Activated CD4-positive, alpha-beta T cell treated with anti-CD3 and anti-CD28 coated beads, Interleukin-10, Interleukin-2, amounts not matched to agents 100 ng/mL and 50 ng/mL, durations not matched to agents 16 hours and 8 hours (primary cell): ENCODE measurements around the gene SPDYE4.

Experiments
- DNase-seq: peaks from one replicate; pipeline ENCODE4 v3.0.0-alpha.2; 2020

SPDYE4 gene

DNA sequence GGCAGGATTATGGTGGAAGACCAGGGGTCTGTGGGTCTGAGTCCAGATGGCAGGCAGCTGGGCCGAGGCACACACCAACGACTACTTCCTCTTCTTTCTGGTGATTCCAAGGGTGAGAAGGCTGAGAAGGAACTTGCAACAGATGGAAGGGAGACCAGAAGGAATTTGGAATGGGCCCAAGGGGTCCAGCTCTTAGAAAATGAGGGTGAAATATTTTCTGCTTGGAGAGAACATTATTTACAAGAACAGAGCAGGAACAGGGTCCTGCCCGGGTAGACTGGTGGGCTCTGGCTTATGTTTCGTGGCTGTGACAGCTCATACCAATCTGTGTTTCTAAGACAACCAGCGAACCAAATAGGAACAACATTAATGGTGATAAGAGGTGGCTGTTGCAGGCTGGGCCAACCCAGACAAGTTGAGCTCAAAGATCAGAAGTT lies 50.3 kb downstream of the SPDYE4 start:
- no peak for DNase-seq

DNA sequence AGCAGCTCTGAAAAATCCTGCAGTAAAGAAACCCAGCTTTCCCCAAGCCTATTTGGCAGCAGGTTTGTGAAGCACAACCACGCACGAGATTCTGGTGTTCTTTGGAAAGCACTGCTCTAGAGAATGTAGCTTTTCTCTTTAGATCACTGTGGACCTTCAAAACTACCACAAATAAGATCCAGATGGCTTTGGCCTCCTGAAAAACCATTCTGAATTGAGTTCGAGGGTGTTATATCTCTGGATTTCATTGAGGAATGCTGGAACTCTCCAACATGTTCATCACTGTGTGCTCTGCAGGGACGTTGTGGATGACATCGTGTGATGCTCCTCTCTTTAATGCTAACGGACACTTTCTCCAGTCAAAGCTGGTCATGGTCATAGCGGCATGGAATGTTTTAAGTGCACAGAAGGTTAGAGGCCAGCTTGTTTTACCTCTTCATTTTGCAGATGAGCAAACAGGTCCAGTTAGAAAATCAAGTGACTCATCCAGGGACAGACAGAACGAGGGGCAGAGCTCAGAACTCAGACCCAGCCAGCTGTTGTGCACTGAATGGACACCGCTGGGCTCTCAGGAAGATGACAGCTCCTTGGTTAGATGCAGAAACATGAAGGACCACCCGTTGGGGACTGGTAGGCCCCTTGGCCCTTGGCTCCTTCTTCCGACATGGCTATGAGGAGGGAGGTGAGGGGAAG lies 50.9 kb downstream of the SPDYE4 start:
- DNase-seq, result no peak

- DNase-seq, result no peak
These were observed 51.9 kb downstream of the SPDYE4 start for GRCh38 chr17:8706431-8706830.

DNA sequence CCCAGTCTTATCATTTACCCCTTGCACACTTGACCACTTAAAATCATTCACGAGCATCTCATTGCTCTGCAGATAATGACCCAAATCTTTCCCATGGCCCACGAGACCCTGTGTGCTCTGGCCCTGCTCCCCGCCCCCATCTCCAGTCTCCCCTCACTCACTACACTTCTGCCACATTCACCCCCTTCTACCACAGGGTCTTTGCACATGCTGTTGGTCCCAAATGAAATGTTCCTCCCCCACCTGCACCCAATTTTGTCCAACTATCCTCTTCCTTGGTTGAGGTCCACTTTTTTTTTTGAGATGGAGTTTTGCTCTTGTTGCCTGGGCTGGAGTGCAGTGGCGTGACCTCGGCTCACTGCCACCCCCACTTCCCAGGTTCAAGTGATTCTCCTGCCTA lies 52.9 kb downstream of the SPDYE4 start:
- DNase-seq, result no peak

- no peak for DNase-seq
These were observed 55.3 kb downstream of the SPDYE4 start for GRCh38 chr17:8703001-8703400.

DNA sequence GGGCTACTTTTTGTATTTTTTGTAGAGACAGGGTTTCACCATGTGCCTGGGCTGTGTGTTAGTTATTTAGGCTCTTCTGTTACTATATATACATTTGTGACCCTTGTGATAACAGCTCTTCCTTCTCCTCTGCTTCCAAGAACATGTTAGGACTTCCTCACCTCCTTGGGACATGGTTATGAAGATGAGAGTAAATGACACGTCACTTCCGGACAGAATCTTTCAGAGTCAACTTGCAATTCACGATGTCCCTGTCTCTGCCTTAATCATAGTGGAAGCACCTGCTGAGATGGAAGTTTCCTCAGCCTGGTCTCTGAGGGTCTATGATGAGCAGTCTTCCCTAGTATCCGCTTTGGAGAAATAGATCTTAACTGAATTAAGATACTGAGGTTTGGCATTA lies 56.6 kb downstream of the SPDYE4 start:
- no peak for DNase-seq

DNA sequence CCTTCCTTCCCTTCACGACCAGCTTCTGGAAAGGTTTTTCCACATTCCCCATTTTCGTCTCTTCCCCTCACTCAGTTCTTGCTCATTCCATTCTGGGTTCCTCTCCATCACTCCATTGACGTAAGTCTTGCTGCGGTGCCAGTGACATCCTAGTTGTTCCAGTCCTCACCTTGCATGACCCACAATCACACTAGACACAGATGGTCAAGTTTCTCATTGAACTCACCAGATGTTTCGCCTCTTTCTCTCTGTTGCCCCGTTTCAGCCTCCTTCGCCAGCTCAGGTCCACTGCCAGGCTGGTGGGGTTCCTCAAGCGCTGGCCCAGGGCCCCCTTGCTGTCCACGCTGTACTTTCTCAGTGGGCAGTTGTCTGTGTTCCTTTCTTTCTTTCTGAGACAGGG lies 57.1 kb downstream of the SPDYE4 start:
- no peak for DNase-seq
